PC-3 (cell line): ENCODE data around the gene ID1. TPM values are rescaled to one million over a fixed set of nuclear protein-coding genes. Genes with fewer than 3 reads are reported as not detected.

Source experiments
- ATAC-seq: fragments of 200-7000 bp; cut with Tn5 transposase; 2 replicates; pipeline ENCODE4 v1.9.1; 2020; ENCODE audit warnings: mild to moderate bottlenecking, moderate library complexity
- BruUV-seq: library from RNA; stranded (reverse); fragments of 400-500 nt; replicated peaks from 2 replicates; lab custom pipeline; 2021; lab: Mats Ljungman, UMichigan
- CTCF ChIA-PET: fragments of 300-600 bp; sonication (Branson Sonifier 250); formaldehyde crosslinking; loops from one replicate; lab custom pipeline; 2022; ENCODE audit warnings: antibody characterized with exemption; lab: Charles Lee
- POLR2A ChIA-PET: fragments of 300-600 bp; sonication (Branson Sonifier 250); formaldehyde crosslinking; loops from one replicate; lab custom pipeline; 2022; ENCODE audit warnings: antibody characterized with exemption; ENCODE audit not compliant: unreplicated experiment; lab: Charles Lee
- DNase-seq: peaks from one replicate; pipeline ENCODE4 v3.0.0-alpha.2; 2015
- H2AFZ ChIP-seq: fragments of 300-600 bp; sonication (generic); 2 replicates; pipeline ENCODE4 v1.6.0; 2016; ENCODE audit warnings: antibody characterized with exemption, low read length
- H3F3A ChIP-seq: fragments of 300-600 bp; sonication (generic); one replicate; pipeline ENCODE4 v1.6.0; 2017; ENCODE audit warnings: antibody characterized with exemption, low read length, control low read depth, mild to moderate bottlenecking; ENCODE audit not compliant: unreplicated experiment
- H3K27ac ChIP-seq: fragments of 300-600 bp; sonication (generic); 2 replicates; pipeline ENCODE4 v1.5.1; 2016; ENCODE audit warnings: mild to moderate bottlenecking, low read length
- H3K27me3 ChIP-seq: fragments of 300-600 bp; sonication (generic); 2 replicates; pipeline ENCODE4 v1.6.1; 2016; ENCODE audit warnings: low read length, mixed read lengths
- H3K36me3 ChIP-seq: fragments of 300-600 bp; sonication (generic); 2 replicates; pipeline ENCODE4 v1.6.1; 2016; ENCODE audit warnings: low read depth, mixed run types, low read length, mixed read lengths
- H3K4me1 ChIP-seq: fragments of 300-600 bp; sonication (generic); 2 replicates; pipeline ENCODE4 v1.5.1; 2016; ENCODE audit warnings: low read length; ENCODE audit not compliant: insufficient read depth
- H3K4me2 ChIP-seq: fragments of 300-600 bp; sonication (generic); 2 replicates; pipeline ENCODE4 v1.6.0; 2016; ENCODE audit warnings: low read length
- H3K4me3 ChIP-seq: fragments of 300-600 bp; sonication (generic); 2 replicates; pipeline ENCODE4 v1.5.1; 2016; ENCODE audit warnings: mild to moderate bottlenecking, low read length, mixed read lengths
- H3K79me2 ChIP-seq: fragments of 300-600 bp; sonication (generic); 2 replicates; pipeline ENCODE4 v1.6.1; 2017; ENCODE audit warnings: low read length, mixed read lengths
- H3K9ac ChIP-seq: fragments of 300-600 bp; sonication (generic); 2 replicates; pipeline ENCODE4 v1.6.0; 2016; ENCODE audit warnings: mild to moderate bottlenecking, low read length
- H3K9me2 ChIP-seq: fragments of 300-600 bp; sonication (generic); replicated peaks from 2 replicates; pipeline ENCODE4 v1.6.1; 2016; ENCODE audit warnings: mixed run types, low read length, mixed read lengths
- H3K9me3 ChIP-seq: fragments of 300-600 bp; sonication (generic); 2 replicates; pipeline ENCODE4 v1.6.1; 2016; ENCODE audit warnings: low read length, mixed read lengths
- H4K20me1 ChIP-seq: fragments of 300-600 bp; sonication (generic); 2 replicates; pipeline ENCODE4 v1.6.1; 2016; ENCODE audit warnings: low read length, mixed read lengths
- CTCF ChIP-seq: fragments of 300-600 bp; sonication (generic); conservative IDR thresholded peaks from 2 replicates; pipeline ENCODE4 v1.5.1; 2017; ENCODE audit warnings: antibody characterized with exemption, low read depth, mild to moderate bottlenecking, low read length
- EZH2 ChIP-seq: fragments of 300-600 bp; sonication (generic); IDR thresholded peaks from one replicate; pipeline ENCODE4 v1.6.1; 2017; ENCODE audit warnings: antibody characterized with exemption, mild to moderate bottlenecking, low read length; ENCODE audit not compliant: unreplicated experiment
- EZH2phosphoT487 ChIP-seq: fragments of 300-600 bp; sonication (generic); IDR thresholded peaks from 2 replicates; pipeline ENCODE4 v1.6.1; 2018; ENCODE audit warnings: mild to moderate bottlenecking, antibody characterized with exemption, low read length, borderline replicate concordance
- intact Hi-C: fragments of 100-400 bp; cut with micrococcal nuclease; formaldehyde crosslinking; loops from 2 replicates; pipeline ENCODE4 v1.9.0; 2023
- total RNA-seq: library from RNA; depleted of rRNA; stranded (reverse); fragments of >200 nt; gene quantifications from 2 replicates; pipeline ENCODE4 v1.2.3, GENCODE V29; 2014

The ID1 gene
- total RNA-seq, 1 experiment from 2014 or later, result 774 TPM

GRCh38 chr20:31602779-31603441, 2.2 kb upstream of the ID1 start:
- no peak for TF ChIP-seq EZH2
- peak; percentile 28; the same call in 1 of the 2 replicates for TF ChIP-seq CTCF
- Histone ChIP-seq H3F3A (peaks cover 12% of the 10 kb centered on the region), H3K36me3 (0 out of 2 replicates have a peak, but pooled peaks cover 6% of the 10 kb centered on the region), H3K27ac (peak overlapping the region; percentile 68), H3K9me2 (no peaks in the 10 kb centered on the region), H3K9me3 (no peaks in the 10 kb centered on the region), H3K4me1 (peaks cover 38% of the 10 kb centered on the region), H4K20me1 (peaks cover 17% of the 10 kb centered on the region), H2AFZ (0 out of 2 replicates have a peak overlapping the region, but pooled peaks have one; percentile 19), H3K4me2 (peak overlapping the region; percentile 72), H3K79me2 (peaks cover 33% of the 10 kb centered on the region), H3K27me3 (no peaks in the 10 kb centered on the region), H3K9ac (0 out of 2 replicates have a peak overlapping the region, but pooled peaks have one; percentile 3), H3K4me3 (peak overlapping the region; percentile 30)
- CTCF ChIA-PET, result interaction anchor here (0.6 to 1.2 kb wide), 6 partner anchors 9 to 42 kb away, joined by 3 to 11 read pairs (median 6); no protein-coding TSS in a partner anchor
- ATAC-seq (peak; percentile 16), DNase-seq (peak; percentile 82)
- intact Hi-C loops, result no loop called here
- POLR2A ChIA-PET, result interaction anchor here (0.6 to 3.7 kb wide), 2 partner anchors 10 to 30 kb away, joined by 26 to 34 read pairs; no protein-coding TSS in a partner anchor
- BruUV-seq, result no TSS peak

DNA sequence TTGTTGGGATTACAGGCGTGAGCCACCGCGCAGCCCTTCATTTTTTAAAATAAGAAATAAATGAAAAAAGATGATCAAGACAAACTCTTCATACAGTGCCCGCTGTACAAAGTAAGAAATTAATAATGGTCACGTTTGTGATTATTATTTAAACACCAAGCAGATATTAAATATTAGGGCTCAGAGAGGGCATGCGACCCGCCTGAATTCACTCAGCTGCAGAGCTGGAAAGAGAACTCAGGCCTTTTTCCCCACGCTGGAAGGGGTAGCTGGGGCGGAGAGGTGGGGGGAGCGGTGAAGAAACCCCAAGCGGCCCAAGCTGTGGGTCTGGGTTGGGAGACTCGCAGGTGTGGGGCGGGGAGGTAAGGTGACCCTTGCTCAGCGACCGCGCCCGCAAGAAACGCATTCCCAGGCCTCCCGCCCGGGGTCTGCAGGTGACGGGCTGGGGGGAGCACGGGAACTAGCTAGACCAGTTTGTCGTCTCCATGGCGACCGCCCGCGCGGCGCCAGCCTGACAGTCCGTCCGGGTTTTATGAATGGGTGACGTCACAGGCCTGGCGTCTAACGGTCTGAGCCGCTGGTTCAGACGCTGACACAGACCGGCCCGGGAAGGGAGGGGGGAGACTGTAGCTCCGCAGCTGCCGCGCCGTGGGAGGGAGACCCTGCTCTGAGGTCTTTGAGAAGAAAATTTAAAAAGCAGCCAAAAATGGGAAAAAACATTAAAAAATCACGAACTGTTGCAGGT, 1.1 kb upstream of the ID1 start:
- peak overlapping the region; percentile 97 for H3K4me3 ChIP-seq
- CTCF ChIA-PET, result interaction anchor here (1.0 to 2.3 kb wide), 4 partner anchors 9 to 43 kb away, joined by 4 to 10 read pairs (median 8); no protein-coding TSS in a partner anchor
- peaks cover 33% of the 10 kb centered on the region for H3K79me2 ChIP-seq
- peak overlapping the region; percentile 83 for H3K4me2 ChIP-seq
- DNase-seq (peak; percentile 98), ATAC-seq (peak; percentile 39)
- H4K20me1 ChIP-seq, result peaks cover 17% of the 10 kb centered on the region
- no peak for TF ChIP-seq EZH2phosphoT487
- no peak for TF ChIP-seq EZH2
- no peak for TF ChIP-seq CTCF
- H3K9ac ChIP-seq, result peak overlapping the region; percentile 76
- POLR2A ChIA-PET, result interaction anchor here (0.7 to 3.7 kb wide), 3 partner anchors 11 to 135 kb away, joined by 3 to 34 read pairs (median 22); partner anchors contain the start of gene TPX2
- H3K27me3 ChIP-seq, result no peaks in the 10 kb centered on the region
- peaks cover 15% of the 10 kb centered on the region for H3F3A ChIP-seq
- BruUV-seq, result no TSS peak
- no peaks in the 10 kb centered on the region for H3K9me2 ChIP-seq
- peak overlapping the region; percentile 53 for H2AFZ ChIP-seq
- intact Hi-C loops, result loop anchor here (1.0 kb wide), 1 partner anchor 11 kb away; no protein-coding TSS in a partner anchor
- H3K36me3 ChIP-seq, result 0 out of 2 replicates have a peak, but pooled peaks cover 6% of the 10 kb centered on the region
- H3K27ac ChIP-seq, result peak overlapping the region; percentile 68
- H3K9me3 ChIP-seq, result no peaks in the 10 kb centered on the region
- H3K4me1 ChIP-seq, result peaks cover 47% of the 10 kb centered on the region
